HEK293T (cell line): ENCODE measurements around the gene PTPRQ.

Source experiments
- CTCF ChIA-PET: fragments of 350-600 bp; formaldehyde crosslinking; extraction: SDS; loops from one replicate; lab custom pipeline; 2021; ENCODE audit warnings: antibody characterized with exemption, inconsistent platforms; lab: Yijun Ruan, JAX
- POLR2A ChIA-PET: fragments of 350-600 bp; formaldehyde crosslinking; extraction: SDS; loops from one replicate; lab custom pipeline; 2020; ENCODE audit warnings: antibody characterized with exemption, inconsistent platforms; lab: Yijun Ruan, JAX
- DNase-seq: peaks from one replicate; pipeline ENCODE4 v3.0.0; 2012; ENCODE audit warnings: mixed read lengths; ENCODE audit errors: extremely low spot score
- ARNT ChIP-seq: fragments of 450-650 bp; IDR thresholded peaks from 2 replicates; pipeline ENCODE4 v1.6.1; 2017; ENCODE audit warnings: mild to moderate bottlenecking
- BHLHE40 ChIP-seq: fragments of 450-650 bp; IDR thresholded peaks from 2 replicates; pipeline ENCODE4 v1.6.1; 2016; ENCODE audit warnings: mild to moderate bottlenecking, moderate library complexity, borderline replicate concordance
- CTBP1 ChIP-seq: fragments of 450-650 bp; IDR thresholded peaks from 2 replicates; pipeline ENCODE4 v1.6.1; 2016; ENCODE audit warnings: borderline replicate concordance
- ELF4 ChIP-seq: fragments of 450-650 bp; IDR thresholded peaks from 2 replicates; pipeline ENCODE4 v1.6.1; 2017; ENCODE audit warnings: antibody characterized with exemption
- FOXA1 ChIP-seq: fragments of 450-650 bp; IDR thresholded peaks from 2 replicates; pipeline ENCODE4 v1.6.1; 2016; ENCODE audit warnings: mild to moderate bottlenecking
- FOXK2 ChIP-seq: fragments of 450-650 bp; IDR thresholded peaks from 2 replicates; pipeline ENCODE4 v1.6.1; 2016; ENCODE audit warnings: mild to moderate bottlenecking
- FOXM1 ChIP-seq: fragments of 450-650 bp; IDR thresholded peaks from 2 replicates; pipeline ENCODE4 v1.6.1; 2017; ENCODE audit warnings: mild to moderate bottlenecking, borderline replicate concordance
- HDGF ChIP-seq: fragments of 450-650 bp; IDR thresholded peaks from 2 replicates; pipeline ENCODE4 v1.6.1; 2017; ENCODE audit warnings: antibody characterized with exemption, borderline replicate concordance
- L3MBTL2 ChIP-seq: fragments of 450-650 bp; conservative IDR thresholded peaks from 2 replicates; pipeline ENCODE4 v1.6.1; 2016; ENCODE audit warnings: mild to moderate bottlenecking
- LEF1 ChIP-seq: fragments of 450-650 bp; IDR thresholded peaks from 2 replicates; pipeline ENCODE4 v1.6.1; 2017; ENCODE audit warnings: mild to moderate bottlenecking, borderline replicate concordance
- NFRKB ChIP-seq: fragments of 450-650 bp; IDR thresholded peaks from 2 replicates; pipeline ENCODE4 v1.6.1; 2016; ENCODE audit warnings: mild to moderate bottlenecking, moderate library complexity
- SP1 ChIP-seq: fragments of 450-650 bp; IDR thresholded peaks from 2 replicates; pipeline ENCODE4 v1.6.1; 2017
- SUZ12 ChIP-seq: fragments of 450-650 bp; IDR thresholded peaks from 2 replicates; pipeline ENCODE4 v1.6.1; 2016; ENCODE audit warnings: mild to moderate bottlenecking
- TARDBP ChIP-seq: fragments of 450-650 bp; IDR thresholded peaks from 2 replicates; pipeline ENCODE4 v1.6.1; 2016
- ZNF384 ChIP-seq: fragments of 450-650 bp; IDR thresholded peaks from 2 replicates; pipeline ENCODE4 v1.6.1; 2016
- TF ChIP-seq, protein P1 (sequence below): fragments of 450-650 bp; IDR thresholded peaks from 2 replicates; pipeline ENCODE4 v1.6.1; 2016

PTPRQ gene

DNA sequence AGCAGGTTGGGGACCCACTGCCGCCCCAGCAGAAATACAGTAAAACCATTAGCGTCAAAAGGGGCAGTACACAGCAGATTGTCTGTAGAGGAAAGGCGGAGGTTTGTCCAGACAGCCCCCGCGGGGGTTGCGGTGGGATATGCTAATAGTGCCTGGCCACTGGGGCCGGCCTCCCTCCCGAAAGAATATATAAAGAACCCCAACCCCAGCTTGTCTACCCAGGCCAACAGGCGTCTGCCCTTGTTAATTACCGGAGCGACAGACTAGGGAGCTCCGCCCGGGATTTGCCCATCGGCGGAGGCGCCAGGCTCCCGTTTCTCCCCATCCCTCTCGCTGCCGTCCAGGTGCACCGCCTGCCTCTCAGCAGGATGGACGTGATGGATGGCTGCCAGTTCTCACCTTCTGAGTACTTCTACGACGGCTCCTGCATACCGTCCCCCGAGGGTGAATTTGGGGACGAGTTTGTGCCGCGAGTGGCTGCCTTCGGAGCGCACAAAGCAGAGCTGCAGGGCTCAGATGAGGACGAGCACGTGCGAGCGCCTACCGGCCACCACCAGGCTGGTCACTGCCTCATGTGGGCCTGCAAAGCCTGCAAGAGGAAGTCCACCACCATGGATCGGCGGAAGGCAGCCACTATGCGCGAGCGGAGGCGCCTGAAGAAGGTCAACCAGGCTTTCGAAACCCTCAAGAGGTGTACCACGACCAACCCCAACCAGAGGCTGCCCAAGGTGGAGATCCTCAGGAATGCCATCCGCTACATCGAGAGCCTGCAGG lies 272.8 kb downstream of the PTPRQ start, which contains the start of gene MYF5:
MYF5 (plus strand) TSS at position 217 of the 774 bp plus-strand sequence; CDS start at position 369, 152 bp downstream.
- no peak for TF ChIP-seq BHLHE40
- TF ChIP-seq ELF4, result no peak
- no peak for TF ChIP-seq FOXM1
- no peak for TF ChIP-seq FOXA1
- no peak for TF ChIP-seq SUZ12
- TF ChIP-seq ARNT, result no peak
- no peak for TF ChIP-seq CTBP1
- TF ChIP-seq NFRKB, result no peak
- TF ChIP-seq, protein P1, sequence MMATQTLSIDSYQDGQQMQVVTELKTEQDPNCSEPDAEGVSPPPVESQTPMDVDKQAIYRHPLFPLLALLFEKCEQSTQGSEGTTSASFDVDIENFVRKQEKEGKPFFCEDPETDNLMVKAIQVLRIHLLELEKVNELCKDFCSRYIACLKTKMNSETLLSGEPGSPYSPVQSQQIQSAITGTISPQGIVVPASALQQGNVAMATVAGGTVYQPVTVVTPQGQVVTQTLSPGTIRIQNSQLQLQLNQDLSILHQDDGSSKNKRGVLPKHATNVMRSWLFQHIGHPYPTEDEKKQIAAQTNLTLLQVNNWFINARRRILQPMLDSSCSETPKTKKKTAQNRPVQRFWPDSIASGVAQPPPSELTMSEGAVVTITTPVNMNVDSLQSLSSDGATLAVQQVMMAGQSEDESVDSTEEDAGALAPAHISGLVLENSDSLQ, result no peak
- POLR2A ChIA-PET, result no interaction called here
- CTCF ChIA-PET, result no interaction called here

GRCh38 chr12:80717856-80718255 lies 273.8 kb downstream of the PTPRQ start:
- ChIA-PET CTCF (no interaction called here), POLR2A (no interaction called here)
- DNase-seq, result no peak
- TF ChIP-seq SUZ12, result no peak
- TF ChIP-seq, protein P1, result no peak
- TF ChIP-seq CTBP1, result no peak
- TF ChIP-seq ARNT, result no peak
- no peak for TF ChIP-seq LEF1
- TF ChIP-seq ZNF384, result no peak
- no peak for TF ChIP-seq SP1
- no peak for TF ChIP-seq FOXA1
- no peak for TF ChIP-seq ELF4
- no peak for TF ChIP-seq FOXM1
- no peak for TF ChIP-seq FOXK2
- TF ChIP-seq NFRKB, result no peak
- TF ChIP-seq BHLHE40, result no peak
- no peak for TF ChIP-seq L3MBTL2

More for the DNA sequence above, 272.8 kb downstream of the PTPRQ start, which contains the start of gene MYF5:
- DNase-seq, result no peak

- ChIA-PET CTCF (no interaction called here), POLR2A (no interaction called here)
- TF ChIP-seq NFRKB (no peak), TARDBP (no peak), FOXK2 (no peak), ZNF384 (no peak), L3MBTL2 (no peak), SUZ12 (no peak), BHLHE40 (no peak), FOXA1 (no peak), HDGF (no peak), ARNT (no peak), LEF1 (no peak), CTBP1 (no peak), FOXM1 (no peak), ELF4 (no peak), SP1 (no peak)
- TF ChIP-seq, protein P1, result no peak
- no peak for DNase-seq
Measured at GRCh38 chr12:80720516-80720915, 276.5 kb downstream of the PTPRQ start.

DNA sequence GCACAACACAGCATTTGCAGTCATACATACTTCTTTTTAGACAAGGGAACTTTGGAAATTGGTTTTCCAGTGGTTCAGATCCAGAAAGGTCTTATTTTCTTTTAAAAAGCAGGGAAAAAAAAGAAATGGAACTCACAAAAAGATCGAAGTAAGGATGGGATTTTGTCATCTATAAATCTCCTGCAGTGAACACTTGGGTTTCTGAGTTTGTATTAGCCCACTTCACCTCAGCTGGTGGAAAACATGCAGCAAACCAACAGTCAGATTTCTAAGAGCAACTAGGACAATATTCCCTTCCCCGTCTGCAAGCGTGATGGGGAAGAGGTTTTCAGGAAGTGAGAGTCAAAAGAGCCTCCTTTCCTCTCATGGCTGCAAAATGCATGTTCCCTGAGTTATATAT lies 277.3 kb downstream of the PTPRQ start:
- CTCF ChIA-PET, result no interaction called here
- POLR2A ChIA-PET, result no interaction called here
- no peak for DNase-seq
- TF ChIP-seq L3MBTL2, result no peak
- no peak for TF ChIP-seq NFRKB
- no peak for TF ChIP-seq TARDBP
- no peak for TF ChIP-seq ELF4
- TF ChIP-seq FOXK2, result no peak
- no peak for TF ChIP-seq HDGF
- TF ChIP-seq, protein P1, result no peak
- no peak for TF ChIP-seq ZNF384
- TF ChIP-seq ARNT, result no peak
- TF ChIP-seq FOXA1, result no peak
- no peak for TF ChIP-seq LEF1
- TF ChIP-seq FOXM1, result no peak
- no peak for TF ChIP-seq BHLHE40
- no peak for TF ChIP-seq SUZ12
- no peak for TF ChIP-seq SP1
- TF ChIP-seq CTBP1, result no peak
